Activated naive CD4-positive, alpha-beta T cell treated with anti-CD3 and anti-CD28 coated beads for 36 hours (primary cell): ENCODE measurements around the gene CHCHD1. TPM values are rescaled to one million over a fixed set of nuclear protein-coding genes. Genes with fewer than 3 reads are reported as not detected.

Source experiments
- CTCF ChIA-PET: fragments of 350-600 bp; sonication (Branson Sonifier 250); formaldehyde crosslinking; loops from one replicate; lab custom pipeline; 2021; ENCODE audit warnings: antibody characterized with exemption; lab: Charles Lee
- DNase-seq: peaks from one replicate; pipeline ENCODE4 v3.0.0-alpha.2; 2020
- H3K27ac Mint-ChIP-seq: one replicate; pipeline ENCODE4 v1.8.0; 2021; ENCODE audit warnings: mild to moderate bottlenecking, mixed read lengths
- H3K27me3 Mint-ChIP-seq: one replicate; pipeline ENCODE4 v1.8.0; 2021; ENCODE audit warnings: low read depth, mixed read lengths
- H3K36me3 Mint-ChIP-seq: one replicate; pipeline ENCODE4 v1.8.0; 2021; ENCODE audit warnings: low read depth, mixed read lengths
- H3K4me1 Mint-ChIP-seq: one replicate; pipeline ENCODE4 v1.8.0; 2021; ENCODE audit warnings: low read depth, mixed read lengths
- H3K4me3 Mint-ChIP-seq: one replicate; pipeline ENCODE4 v1.8.0; 2021; ENCODE audit warnings: mild to moderate bottlenecking, moderate library complexity, mixed read lengths
- H3K9me3 Mint-ChIP-seq: one replicate; pipeline ENCODE4 v1.8.0; 2021; ENCODE audit warnings: mixed read lengths
- intact Hi-C: fragments of 100-400 bp; cut with micrococcal nuclease; formaldehyde crosslinking; loops from one replicate; pipeline ENCODE4 v1.15.1; 2023
- total RNA-seq, 2 experiments: library from RNA; stranded (reverse); gene quantifications; one replicate each; pipeline ENCODE4 v1.2.3, GENCODE V29; 2021

CHCHD1 gene
- total RNA-seq, 2 experiments from 2014 or later = 27.4 to 28.8 TPM

DNA sequence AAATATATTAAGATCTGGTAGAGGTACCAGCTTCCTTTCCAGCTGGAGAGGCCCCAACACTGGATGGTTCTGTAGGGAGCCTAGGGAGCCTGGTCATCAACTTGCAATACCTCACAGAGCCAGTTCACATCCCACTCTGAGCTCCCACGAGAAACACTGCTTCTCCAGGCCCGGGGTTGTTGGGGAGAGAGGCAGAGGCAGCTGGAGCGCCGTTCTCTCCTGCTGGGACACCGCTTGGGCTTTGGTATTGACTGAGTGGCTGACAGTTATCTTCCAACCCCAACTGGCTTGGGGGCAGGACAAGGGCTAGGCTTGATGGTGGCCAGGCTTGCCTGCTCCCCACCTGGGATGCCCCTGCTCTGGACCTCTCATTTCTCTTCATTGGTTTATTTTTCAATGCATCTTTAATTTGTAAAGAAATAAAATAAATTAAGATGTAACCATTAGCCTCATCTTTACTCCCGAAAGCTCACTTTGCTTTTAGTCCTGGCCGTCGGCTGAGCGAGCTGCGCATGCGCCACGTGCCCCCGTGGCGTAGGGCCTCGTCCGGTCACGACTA lies 10.0 kb upstream of the CHCHD1 start:
- no peaks in the 10 kb centered on the region for H3K9me3 Mint-ChIP-seq
- H3K27ac Mint-ChIP-seq = peak overlapping the region; percentile 93
- H3K27me3 Mint-ChIP-seq = no peaks in the 10 kb centered on the region
- CTCF ChIA-PET = interaction anchor here (0.6 to 3.4 kb wide), 9 partner anchors 9 to 1527 kb away, joined by 3 to 9 read pairs (median 5); partner anchors contain the start of gene CHCHD1
- intact Hi-C loops = loop anchor here (1.0 to 5.0 kb wide), 9 partner anchors 8 to 274 kb away; partner anchors contain the start of genes NDST2, PPP3CB, SEC24C and ZSWIM8
- peak; percentile 75 for DNase-seq
- peak overlapping the region; percentile 93 for H3K4me3 Mint-ChIP-seq
- peaks cover 45% of the 10 kb centered on the region for H3K36me3 Mint-ChIP-seq
- H3K4me1 Mint-ChIP-seq = peaks cover 38% of the 10 kb centered on the region

DNA sequence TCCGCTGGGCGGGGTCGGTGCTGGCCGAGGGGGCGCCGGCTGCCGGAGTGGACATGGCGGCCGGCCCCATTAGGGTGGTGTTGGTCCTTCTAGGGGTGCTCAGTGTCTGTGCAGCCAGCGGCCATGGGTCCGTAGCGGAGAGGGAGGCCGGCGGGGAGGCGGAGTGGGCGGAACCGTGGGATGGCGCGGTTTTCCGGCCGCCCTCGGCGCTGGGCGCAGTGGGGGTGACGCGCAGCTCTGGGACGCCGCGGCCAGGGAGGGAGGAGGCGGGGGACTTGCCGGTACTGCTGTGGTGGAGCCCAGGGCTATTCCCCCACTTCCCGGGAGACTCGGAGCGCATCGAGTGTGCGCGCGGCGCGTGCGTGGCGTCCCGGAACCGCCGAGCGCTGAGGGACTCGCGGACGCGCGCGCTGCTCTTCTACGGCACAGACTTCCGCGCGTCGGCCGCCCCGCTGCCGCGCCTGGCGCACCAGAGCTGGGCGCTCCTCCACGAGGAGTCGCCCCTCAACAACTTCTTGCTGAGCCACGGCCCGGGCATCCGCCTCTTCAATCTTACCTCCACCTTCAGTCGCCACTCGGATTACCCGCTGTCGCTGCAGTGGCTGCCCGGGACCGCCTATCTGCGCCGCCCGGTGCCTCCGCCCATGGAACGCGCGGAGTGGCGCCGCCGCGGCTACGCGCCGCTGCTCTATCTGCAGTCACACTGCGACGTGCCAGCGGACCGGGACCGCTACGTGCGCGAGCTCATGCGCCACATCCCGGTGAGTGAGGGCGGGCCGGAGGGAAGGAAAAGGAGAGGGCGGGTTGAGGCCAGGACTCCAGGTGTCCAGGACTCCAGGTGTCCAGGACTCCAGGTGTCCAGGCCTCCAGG lies 9.3 kb upstream of the CHCHD1 start:
- Mint-ChIP-seq H3K27ac (peak overlapping the region; percentile 93), H3K4me3 (peak overlapping the region; percentile 93), H3K9me3 (no peaks in the 10 kb centered on the region), H3K36me3 (peaks cover 50% of the 10 kb centered on the region), H3K27me3 (no peaks in the 10 kb centered on the region), H3K4me1 (peaks cover 44% of the 10 kb centered on the region)
- intact Hi-C loops = loop anchor here (1.0 to 5.0 kb wide), 9 partner anchors 9 to 275 kb away; partner anchors contain the start of genes NDST2, PPP3CB, SEC24C and ZSWIM8
- CTCF ChIA-PET = interaction anchor here (0.6 to 3.4 kb wide), 6 partner anchors 9 to 1527 kb away, joined by 3 to 9 read pairs (median 6); partner anchors contain the start of gene CHCHD1
- peak; percentile 81 for DNase-seq

DNA sequence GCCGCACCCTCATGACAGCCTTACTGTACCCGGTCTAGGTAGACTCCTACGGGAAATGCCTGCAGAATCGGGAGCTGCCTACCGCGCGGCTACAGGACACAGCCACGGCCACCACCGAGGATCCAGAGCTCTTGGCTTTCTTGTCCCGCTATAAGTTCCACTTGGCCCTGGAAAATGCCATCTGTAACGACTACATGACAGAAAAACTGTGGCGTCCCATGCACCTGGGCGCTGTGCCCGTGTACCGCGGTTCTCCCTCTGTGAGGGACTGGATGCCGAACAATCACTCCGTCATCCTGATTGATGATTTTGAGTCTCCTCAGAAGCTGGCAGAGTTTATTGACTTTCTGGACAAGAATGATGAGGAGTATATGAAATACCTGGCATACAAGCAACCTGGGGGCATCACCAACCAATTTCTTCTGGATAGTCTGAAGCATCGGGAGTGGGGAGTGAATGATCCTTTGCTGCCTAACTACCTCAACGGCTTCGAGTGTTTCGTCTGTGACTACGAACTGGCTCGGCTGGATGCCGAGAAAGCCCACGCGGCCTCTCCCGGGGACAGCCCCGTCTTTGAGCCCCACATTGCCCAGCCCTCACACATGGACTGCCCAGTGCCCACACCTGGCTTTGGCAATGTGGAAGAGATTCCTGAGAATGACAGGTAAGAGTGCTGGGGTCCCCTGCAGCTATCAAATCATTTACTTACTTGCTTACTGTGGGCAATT lies 8.5 kb upstream of the CHCHD1 start:
- Mint-ChIP-seq H3K4me1 (peaks cover 39% of the 10 kb centered on the region), H3K9me3 (no peaks in the 10 kb centered on the region), H3K27ac (peak overlapping the region; percentile 93), H3K4me3 (peak overlapping the region; percentile 93), H3K27me3 (no peaks in the 10 kb centered on the region), H3K36me3 (peaks cover 48% of the 10 kb centered on the region)
- intact Hi-C loops = loop anchor here (2.0 to 5.0 kb wide), 4 partner anchors 29 to 276 kb away; partner anchors contain the start of genes PPP3CB and SEC24C
- DNase-seq = peak; percentile 25
- CTCF ChIA-PET = interaction anchor here (0.6 to 3.4 kb wide), 6 partner anchors 8 to 167 kb away, joined by 3 to 9 read pairs (median 6); partner anchors contain the start of gene CHCHD1

DNA sequence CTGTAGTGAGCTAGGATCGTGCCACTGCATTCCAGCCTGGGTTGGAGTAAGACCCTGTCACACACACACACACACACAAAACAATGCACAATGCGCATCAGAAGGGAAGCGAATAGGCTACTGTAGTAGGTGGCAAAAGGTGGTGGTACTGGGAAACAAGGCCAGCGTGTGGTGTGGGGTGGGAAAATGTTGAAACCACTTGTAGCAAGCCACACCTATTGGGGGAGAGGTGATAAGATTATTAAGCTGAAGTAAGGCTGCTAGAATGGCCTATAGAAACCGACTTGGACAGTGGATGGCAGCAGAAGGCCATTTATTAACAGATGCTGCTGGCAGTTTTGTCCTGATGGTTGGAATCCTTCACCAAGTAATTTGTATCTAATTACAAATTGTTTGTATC lies 7.2 kb upstream of the CHCHD1 start:
- H3K4me1 Mint-ChIP-seq = peaks cover 31% of the 10 kb centered on the region

DNA sequence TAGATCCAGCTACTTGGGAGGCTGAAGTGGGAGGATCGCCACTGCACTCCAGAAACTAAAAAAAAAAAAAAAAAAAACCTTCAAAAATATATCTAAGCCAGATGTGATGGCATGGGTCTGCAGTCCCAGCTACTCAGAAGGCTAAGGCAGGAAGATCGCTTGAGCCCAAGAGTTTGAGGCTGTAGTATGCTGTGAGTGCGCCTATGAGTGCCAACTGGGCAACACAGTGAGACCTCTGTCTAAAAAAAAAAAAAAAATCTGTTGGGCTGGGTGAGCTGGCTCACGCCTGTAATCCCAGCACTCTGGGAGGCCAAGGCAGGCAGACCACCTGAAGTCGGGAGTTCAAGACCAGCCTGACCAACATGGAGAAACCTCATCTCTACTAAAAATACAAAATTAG lies 2.8 kb upstream of the CHCHD1 start:
- intact Hi-C loops = no loop called here
- Mint-ChIP-seq H3K27me3 (no peaks in the 10 kb centered on the region), H3K4me1 (peaks cover 54% of the 10 kb centered on the region), H3K9me3 (no peaks in the 10 kb centered on the region), H3K27ac (no peak overlapping the region), H3K36me3 (peaks cover 26% of the 10 kb centered on the region), H3K4me3 (no peak overlapping the region)
- CTCF ChIA-PET = no interaction called here
- no peak for DNase-seq

More for the DNA sequence above, 7.2 kb upstream of the CHCHD1 start:
- intact Hi-C loops = loop anchor here (5.0 kb wide), 3 partner anchors 147 to 277 kb away; partner anchors contain the start of gene PPP3CB
- Mint-ChIP-seq H3K27me3 (no peaks in the 10 kb centered on the region), H3K36me3 (peaks cover 41% of the 10 kb centered on the region), H3K27ac (no peak overlapping the region), H3K4me3 (peak overlapping the region; percentile 93), H3K9me3 (no peaks in the 10 kb centered on the region)
- no peak for DNase-seq
- CTCF ChIA-PET = interaction anchor here (1.2 to 3.4 kb wide), 2 partner anchors 12 to 166 kb away, joined by 4 to 9 read pairs; no protein-coding TSS in a partner anchor

DNA sequence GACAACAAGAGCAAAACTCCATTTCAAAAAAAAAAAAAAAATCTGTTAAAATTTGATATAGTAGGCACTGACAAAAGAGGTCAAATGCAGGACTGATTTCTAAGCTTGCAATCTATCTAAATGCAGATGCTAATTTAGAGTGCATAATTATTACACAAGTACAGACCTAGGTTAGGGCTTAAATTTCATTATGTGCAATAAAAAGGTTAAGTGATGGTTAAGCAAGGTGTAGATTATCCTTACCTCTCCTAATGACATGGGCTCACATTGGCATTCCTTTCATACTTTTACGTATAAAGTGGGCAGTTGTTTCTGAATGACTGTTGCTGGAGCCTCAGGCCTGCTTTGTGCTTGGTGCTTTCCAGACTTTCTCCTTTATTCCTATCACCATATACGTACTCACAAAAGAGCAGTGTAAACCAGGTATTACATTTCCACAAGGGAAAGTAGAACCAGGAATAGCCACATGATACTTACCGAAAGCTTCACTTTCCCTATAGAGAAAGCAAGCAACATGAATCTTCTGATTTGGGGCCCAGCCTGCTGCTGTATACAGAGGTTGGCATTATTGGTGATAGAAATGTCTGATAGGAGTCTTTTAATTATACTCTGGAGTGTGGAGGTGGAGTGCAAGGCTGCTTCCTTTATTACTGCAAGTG lies 2.2 kb upstream of the CHCHD1 start:
- Mint-ChIP-seq H3K27me3 (no peaks in the 10 kb centered on the region), H3K9me3 (no peaks in the 10 kb centered on the region), H3K4me1 (peaks cover 52% of the 10 kb centered on the region), H3K4me3 (peak overlapping the region; percentile 8), H3K36me3 (peaks cover 21% of the 10 kb centered on the region), H3K27ac (peak overlapping the region; percentile 27)
- CTCF ChIA-PET = interaction anchor here (4.2 kb wide), 1 partner anchor 11 kb away, joined by 17 read pairs; no protein-coding TSS in a partner anchor
- intact Hi-C loops = no loop called here
- DNase-seq = no peak

DNA sequence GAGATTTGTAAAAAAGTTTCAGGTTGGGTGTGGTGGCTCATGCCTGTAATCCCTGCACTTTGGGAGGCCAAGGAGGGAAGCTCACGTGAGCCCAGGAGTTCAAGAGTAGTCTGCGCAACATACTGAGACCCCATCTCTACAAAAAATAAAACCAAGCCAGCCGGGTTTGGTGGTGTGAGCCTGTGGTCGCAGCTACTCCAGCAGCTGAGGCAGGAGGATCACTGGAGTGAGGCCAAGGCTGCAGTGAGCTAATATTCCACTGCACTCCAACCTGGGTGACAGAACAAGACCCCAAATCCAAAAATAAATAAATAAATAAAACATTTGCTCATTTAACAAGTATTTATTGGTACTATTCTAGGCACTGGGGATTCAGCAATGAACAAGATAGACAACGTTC lies 1.5 kb upstream of the CHCHD1 start:
- no peaks in the 10 kb centered on the region for H3K9me3 Mint-ChIP-seq
- peaks cover 19% of the 10 kb centered on the region for H3K36me3 Mint-ChIP-seq
- H3K27me3 Mint-ChIP-seq = no peaks in the 10 kb centered on the region
- H3K4me3 Mint-ChIP-seq = peak overlapping the region; percentile 98
- CTCF ChIA-PET = interaction anchor here (0.5 to 4.2 kb wide), 2 partner anchors 12 to 204 kb away, joined by 3 to 17 read pairs; no protein-coding TSS in a partner anchor
- intact Hi-C loops = no loop called here
- no peak for DNase-seq
- no peak overlapping the region for H3K27ac Mint-ChIP-seq
- H3K4me1 Mint-ChIP-seq = peaks cover 50% of the 10 kb centered on the region

DNA sequence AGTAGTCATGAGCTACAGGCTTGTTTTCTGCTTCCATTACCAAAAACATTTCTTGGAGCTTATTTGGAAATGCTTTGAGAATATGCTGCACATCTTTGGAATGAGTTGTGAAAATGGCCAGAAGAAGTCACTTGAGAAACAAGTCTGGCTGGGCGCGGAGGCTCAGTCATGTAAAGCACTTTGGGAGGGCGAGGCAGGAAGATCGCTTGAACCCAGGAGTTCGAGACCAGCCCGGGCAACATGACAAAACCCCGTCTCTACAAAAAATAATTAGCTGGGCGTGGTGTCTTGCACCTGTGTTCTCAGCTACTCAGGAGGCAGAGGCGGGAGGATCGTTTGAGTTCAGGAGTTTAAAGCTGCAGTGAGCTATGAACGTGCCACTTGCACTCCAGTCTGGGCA lies 882 bp upstream of the CHCHD1 start:
- Mint-ChIP-seq H3K27ac (peak overlapping the region; percentile 98), H3K4me3 (peak overlapping the region; percentile 98), H3K36me3 (peaks cover 12% of the 10 kb centered on the region), H3K4me1 (peaks cover 46% of the 10 kb centered on the region), H3K9me3 (no peaks in the 10 kb centered on the region), H3K27me3 (no peaks in the 10 kb centered on the region)
- CTCF ChIA-PET = interaction anchor here (0.5 to 4.2 kb wide), 5 partner anchors 8 to 204 kb away, joined by 3 to 17 read pairs (median 4); a partner anchor contains a TSS
- intact Hi-C loops = no loop called here
- DNase-seq = no peak

DNA sequence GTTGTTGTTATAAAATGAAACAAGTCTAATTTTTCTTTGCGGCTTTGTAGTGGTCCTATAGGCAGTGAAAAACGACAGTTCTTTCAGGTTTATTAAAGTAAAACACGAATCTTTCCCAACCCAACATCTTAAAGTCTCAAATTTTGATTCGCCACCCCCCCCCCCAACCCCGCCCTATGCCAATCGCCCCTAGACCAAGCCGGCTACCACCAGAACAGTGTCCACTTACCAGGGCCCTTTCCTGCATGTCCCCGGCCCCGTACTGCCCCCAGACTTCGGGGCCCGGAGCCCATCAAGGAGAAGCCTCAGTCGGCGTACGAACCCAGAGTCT lies 335 bp upstream of the CHCHD1 start:
- DNase-seq = no peak
- Mint-ChIP-seq H3K27me3 (no peaks in the 10 kb centered on the region), H3K36me3 (peaks cover 12% of the 10 kb centered on the region), H3K9me3 (no peaks in the 10 kb centered on the region), H3K4me1 (peaks cover 51% of the 10 kb centered on the region), H3K4me3 (peak overlapping the region; percentile 98), H3K27ac (peak overlapping the region; percentile 98)
- intact Hi-C loops = no loop called here
- CTCF ChIA-PET = interaction anchor here (0.7 to 4.2 kb wide), 5 partner anchors 9 to 147 kb away, joined by 4 to 17 read pairs (median 4); a partner anchor contains a TSS

DNA sequence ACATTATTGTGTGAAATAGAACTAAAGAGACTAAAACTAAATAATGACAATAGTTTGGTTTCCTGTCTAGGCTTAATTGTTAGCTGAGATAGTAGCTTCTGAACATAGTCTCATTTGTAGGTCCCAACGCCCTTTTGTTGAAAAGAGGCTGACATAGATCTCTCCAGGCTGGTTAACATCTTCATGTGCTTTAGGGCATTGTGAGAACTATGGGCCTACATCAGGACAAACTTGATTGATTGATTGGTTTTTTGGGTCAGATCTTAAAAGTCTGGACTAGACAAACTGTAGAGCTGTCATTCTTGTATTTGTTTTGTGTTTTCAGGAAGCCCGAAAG lies 869 bp downstream of the CHCHD1 start:
- peaks cover 50% of the 10 kb centered on the region for H3K4me1 Mint-ChIP-seq
- peak overlapping the region; percentile 98 for H3K27ac Mint-ChIP-seq
- peaks cover 4% of the 10 kb centered on the region for H3K36me3 Mint-ChIP-seq
- H3K9me3 Mint-ChIP-seq = no peaks in the 10 kb centered on the region
- H3K27me3 Mint-ChIP-seq = no peaks in the 10 kb centered on the region
- CTCF ChIA-PET = interaction anchor here (1.0 to 4.2 kb wide), 2 partner anchors 10 to 14 kb away, joined by 5 to 17 read pairs; a partner anchor contains a TSS
- intact Hi-C loops = loop anchor here (2.0 kb wide), 1 partner anchor 536 kb away; the partner anchor contains the start of gene DNAJC9
- DNase-seq = no peak
- H3K4me3 Mint-ChIP-seq = peak overlapping the region; percentile 98

DNA sequence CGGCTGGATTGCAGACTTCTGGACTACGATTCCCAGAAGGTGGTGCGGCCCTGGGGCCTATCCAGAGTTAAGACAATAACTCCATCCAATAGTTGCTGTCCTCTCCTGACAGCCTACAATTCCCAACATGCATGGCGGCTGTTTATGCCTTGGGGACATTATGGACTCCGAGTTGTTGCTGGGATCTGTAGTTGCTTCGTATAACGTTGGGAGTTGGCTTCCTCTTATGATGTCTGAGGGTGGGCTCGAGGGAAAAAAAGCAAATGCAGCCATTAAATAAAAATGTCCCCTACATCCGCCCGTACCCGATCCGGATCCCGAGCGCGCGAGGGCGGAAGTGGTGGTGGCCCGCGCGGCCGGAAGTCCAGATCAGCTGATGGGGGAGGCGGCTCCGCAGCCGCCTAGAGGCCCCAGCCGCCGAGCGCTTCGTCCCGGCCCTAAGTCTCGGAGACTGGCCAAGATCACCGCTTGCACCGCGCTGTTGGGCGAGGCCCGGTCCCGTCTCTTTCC lies 3.4 kb downstream of the CHCHD1 start, which contains the start of gene ZSWIM8:
ZSWIM8 (plus strand) TSS at position 396 of the 510 bp plus-strand sequence. CDS start 273 bp downstream, outside the sequence.
- Mint-ChIP-seq H3K4me3 (peak within 1 kb of the TSS; percentile 98), H3K27ac (peak within 1 kb of the TSS; percentile 97), H3K9me3 (no peaks in the 10 kb centered on the region), H3K27me3 (no peaks in the 10 kb centered on the region), H3K4me1 (peaks cover 42% of the 10 kb centered on the region), H3K36me3 (peaks cover 4% of the 10 kb centered on the region)
- CTCF ChIA-PET = interaction anchor here (1.0 kb wide), 1 partner anchor 95 kb away, joined by 3 read pairs; no protein-coding TSS in a partner anchor
- intact Hi-C loops = loop anchor here (1.0 kb wide), 5 partner anchors 13 to 366 kb away; partner anchors contain the start of genes ADK, NDST2 and SEC24C
- peak; percentile 89 for DNase-seq
